Nephron progenitor cell (in vitro differentiated cells): ENCODE data around the gene CDC7.

Experiments used
- DNase-seq: peaks from one replicate; pipeline ENCODE4 v3.0.0; 2021
- H3K27ac Mint-ChIP-seq: 2 replicates; pipeline ENCODE4 v1.8.0; 2021; ENCODE audit warnings: mild to moderate bottlenecking, moderate library complexity, mixed read lengths
- H3K27me3 Mint-ChIP-seq: 2 replicates; pipeline ENCODE4 v1.8.0; 2021; ENCODE audit warnings: mild to moderate bottlenecking, low read depth, mixed read lengths; ENCODE audit not compliant: poor library complexity
- H3K36me3 Mint-ChIP-seq: 2 replicates; pipeline ENCODE4 v1.8.0; 2021; ENCODE audit warnings: low read depth, mixed read lengths
- H3K4me1 Mint-ChIP-seq: 2 replicates; pipeline ENCODE4 v1.8.0; 2021; ENCODE audit warnings: mixed read lengths
- H3K4me3 Mint-ChIP-seq: 2 replicates; pipeline ENCODE4 v1.8.0; 2021; ENCODE audit warnings: mild to moderate bottlenecking, moderate library complexity, mixed read lengths
- H3K9me3 Mint-ChIP-seq: 2 replicates; pipeline ENCODE4 v1.8.0; 2021; ENCODE audit warnings: mild to moderate bottlenecking, moderate library complexity, mixed read lengths
- CTCF ChIP-seq: fragments of 200-600 bp; sonication (generic); IDR thresholded peaks from 2 replicates; pipeline ENCODE4 v1.5.0; 2021; ENCODE audit warnings: antibody characterized with exemption

CDC7 gene

GRCh38 chr1:91552091-91552490, 51.4 kb downstream of the CDC7 start:
- H3K9me3 Mint-ChIP-seq = peaks cover 5% of the 10 kb centered on the region
- TF ChIP-seq CTCF = no peak
- peaks cover 26% of the 10 kb centered on the region for H3K4me1 Mint-ChIP-seq

GRCh38 chr1:91552596-91552995, 51.9 kb downstream of the CDC7 start:
- Mint-ChIP-seq H3K4me1 (peaks cover 29% of the 10 kb centered on the region), H3K4me3 (no peak overlapping the region), H3K27me3 (peaks cover 4% of the 10 kb centered on the region), H3K36me3 (no peaks in the 10 kb centered on the region), H3K27ac (no peak overlapping the region), H3K9me3 (no peaks in the 10 kb centered on the region)
- TF ChIP-seq CTCF = no peak
- no peak for DNase-seq

More at GRCh38 chr1:91552091-91552490, 51.4 kb downstream of the CDC7 start:
- Mint-ChIP-seq H3K4me3 (no peak overlapping the region), H3K27ac (no peak overlapping the region), H3K27me3 (peaks cover 7% of the 10 kb centered on the region), H3K36me3 (no peaks in the 10 kb centered on the region)
- DNase-seq = no peak

GRCh38 chr1:91553177-91553591, 52.5 kb downstream of the CDC7 start:
- no peak for DNase-seq
- peaks cover 29% of the 10 kb centered on the region for H3K4me1 Mint-ChIP-seq
- peaks cover 4% of the 10 kb centered on the region for H3K27me3 Mint-ChIP-seq
- TF ChIP-seq CTCF = no peak
- no peak overlapping the region for H3K4me3 Mint-ChIP-seq
- no peaks in the 10 kb centered on the region for H3K9me3 Mint-ChIP-seq
- H3K27ac Mint-ChIP-seq = no peak overlapping the region
- no peaks in the 10 kb centered on the region for H3K36me3 Mint-ChIP-seq

GRCh38 chr1:91555074-91555730, 54.6 kb downstream of the CDC7 start:
- Mint-ChIP-seq H3K27ac (no peak overlapping the region), H3K36me3 (no peaks in the 10 kb centered on the region), H3K27me3 (no peaks in the 10 kb centered on the region), H3K9me3 (no peaks in the 10 kb centered on the region), H3K4me1 (peaks cover 30% of the 10 kb centered on the region), H3K4me3 (no peak overlapping the region)
- no peak for DNase-seq
- TF ChIP-seq CTCF = no peak

- no peak for DNase-seq
- Mint-ChIP-seq H3K4me3 (no peak overlapping the region), H3K27ac (no peak overlapping the region)
These were observed 55.3 kb downstream of the CDC7 start for GRCh38 chr1:91555821-91556531.

More at GRCh38 chr1:91555821-91556531, 55.3 kb downstream of the CDC7 start:
- peaks cover 30% of the 10 kb centered on the region for H3K4me1 Mint-ChIP-seq
- no peaks in the 10 kb centered on the region for H3K27me3 Mint-ChIP-seq
- no peaks in the 10 kb centered on the region for H3K9me3 Mint-ChIP-seq
- H3K36me3 Mint-ChIP-seq = no peaks in the 10 kb centered on the region
- no peak for TF ChIP-seq CTCF
